GM19395 (cell line): ENCODE data around the gene TNS3.
A peak's percentile ranks its signal among the peaks of the same experiment; 100 is the strongest.
"Not testable (repeated sequence)": the region's sequence is repeated elsewhere in the genome, so short reads cannot be mapped to it uniquely, and the experiment has no call there.

ENCODE experiments used
- ATAC-seq: cut with Tn5 transposase; IDR thresholded peaks from one replicate; pipeline ENCODE4 v1.9.1; 2021; ENCODE audit warnings: mild to moderate bottlenecking, moderate library complexity; ENCODE audit not compliant: unreplicated experiment

The TNS3 gene

GRCh38 chr7:47581804-47582763, at the start of gene TNS3:
Gene TNS3, minus strand, starts transcription at chr7:47582111. Its CDS starts 142,475 bp downstream, at chr7:47439636.
- ATAC-seq: no peak

GRCh38 chr7:47631711-47632110, 49.8 kb upstream of the TNS3 start:
- no peak for ATAC-seq

- peak; percentile 82 for ATAC-seq
Measured at GRCh38 chr7:47627580-47628283, 45.8 kb upstream of the TNS3 start.

GRCh38 chr7:47625861-47626715, 44.2 kb upstream of the TNS3 start:
- ATAC-seq: no peak

- no peak for ATAC-seq
Measured at GRCh38 chr7:47624689-47625088, 42.8 kb upstream of the TNS3 start.

GRCh38 chr7:47622946-47623640, 41.2 kb upstream of the TNS3 start:
- ATAC-seq: no peak

GRCh38 chr7:47622586-47622945, 40.7 kb upstream of the TNS3 start:
- ATAC-seq: no peak

GRCh38 chr7:47621979-47622561, 40.2 kb upstream of the TNS3 start:
- no peak for ATAC-seq

- ATAC-seq: no peak
Measured at GRCh38 chr7:47621347-47621746, 39.4 kb upstream of the TNS3 start.

- ATAC-seq: no peak
Measured at GRCh38 chr7:47619806-47620205, 37.9 kb upstream of the TNS3 start.

GRCh38 chr7:47617131-47617530, 35.2 kb upstream of the TNS3 start:
- no peak for ATAC-seq

- ATAC-seq: no peak
Measured at GRCh38 chr7:47614450-47614849, 32.5 kb upstream of the TNS3 start.

- ATAC-seq: no peak
Measured at GRCh38 chr7:47611045-47611511, 29.2 kb upstream of the TNS3 start.

GRCh38 chr7:47610506-47611044, 28.7 kb upstream of the TNS3 start:
- ATAC-seq: no peak

GRCh38 chr7:47609803-47610452, 28.0 kb upstream of the TNS3 start:
- ATAC-seq: no peak

- ATAC-seq: not testable (repeated sequence)
Measured at GRCh38 chr7:47606593-47607046, 24.7 kb upstream of the TNS3 start.

GRCh38 chr7:47605816-47606575, 24.1 kb upstream of the TNS3 start:
- no peak for ATAC-seq

GRCh38 chr7:47604496-47604890, 22.6 kb upstream of the TNS3 start:
- no peak for ATAC-seq
